HG02571 (cell line): ENCODE data around the gene TACO1.

Source experiments
- ATAC-seq: cut with Tn5 transposase; IDR thresholded peaks from one replicate; pipeline ENCODE4 v1.9.1; 2021; ENCODE audit warnings: mild to moderate bottlenecking, moderate library complexity; ENCODE audit not compliant: unreplicated experiment

Gene TACO1

GRCh38 chr17:63596856-63597586, 3.7 kb upstream of the TACO1 start:
- ATAC-seq, result no peak

- ATAC-seq, result no peak
Observed at GRCh38 chr17:63598281-63598680, 2.4 kb upstream of the TACO1 start.

GRCh38 chr17:63601439-63602371, 1.0 kb downstream of the TACO1 start:
- ATAC-seq, result no peak

- ATAC-seq, result no peak
Observed at GRCh38 chr17:63609816-63610573, 9.3 kb downstream of the TACO1 start.

- ATAC-seq, result no peak
Observed at GRCh38 chr17:63610854-63611253, 10.2 kb downstream of the TACO1 start.

GRCh38 chr17:63611354-63611753, 10.7 kb downstream of the TACO1 start:
- ATAC-seq, result no peak

- no peak for ATAC-seq
Observed at GRCh38 chr17:63613663-63614062, 13.0 kb downstream of the TACO1 start.

- no peak for ATAC-seq
Observed at GRCh38 chr17:63621229-63621683, 20.6 kb downstream of the TACO1 start.

GRCh38 chr17:63621684-63622573, 21.2 kb downstream of the TACO1 start, which contains the start of gene MAP3K3:
TSS of gene MAP3K3 (plus strand) at chr17:63622417. CDS start at chr17:63622760, 343 bp downstream.
- peak; percentile 88 for ATAC-seq

GRCh38 chr17:63622574-63623390, 22.1 kb downstream of the TACO1 start:
- peak; percentile 27 for ATAC-seq

- no peak for ATAC-seq
Observed at GRCh38 chr17:63623786-63624530, 23.3 kb downstream of the TACO1 start.

- ATAC-seq, result no peak
Observed at GRCh38 chr17:63624531-63624880, 23.8 kb downstream of the TACO1 start.

GRCh38 chr17:63626551-63627180, 26.0 kb downstream of the TACO1 start:
- ATAC-seq, result no peak

- no peak for ATAC-seq
Observed at GRCh38 chr17:63629627-63630026, 28.9 kb downstream of the TACO1 start.

GRCh38 chr17:63631062-63631461, 30.4 kb downstream of the TACO1 start:
- ATAC-seq, result no peak

GRCh38 chr17:63631626-63632025, 30.9 kb downstream of the TACO1 start:
- no peak for ATAC-seq

- ATAC-seq, result no peak
Observed at GRCh38 chr17:63633742-63634141, 33.0 kb downstream of the TACO1 start.

GRCh38 chr17:63634163-63634562, 33.5 kb downstream of the TACO1 start:
- no peak for ATAC-seq
